ENCODE measurements around the gene SNX21.

- TF ChIP-seq POLR2A (IDR thresholded peaks at IDR 0.05; ENCODE audit: borderline replicate concordance, extremely low read depth, insufficient read depth, insufficient read length) (no peak), TCF7L2 (IDR thresholded peaks at IDR 0.05; ENCODE audit: borderline replicate concordance, extremely low read depth, insufficient read depth, insufficient read length) (no peak)
Measured at GRCh38 chr20:45832619-45833018, 980 bp upstream of the SNX21 start.
